DOHH2 (cell line): Measurements from ENCODE around the gene CENPVL1.
"Not testable (repeated sequence)": the region's sequence is repeated elsewhere in the genome, so short reads cannot be mapped to it uniquely, and the experiment has no call there.

ENCODE experiments used
- H3F3A ChIP-seq: fragments of 200-600 bp; sonication (generic), shearing (Covaris generic); 2 replicates; pipeline ENCODE4 v1.6.0; 2016; ENCODE audit warnings: antibody characterized with exemption, mild to moderate bottlenecking; ENCODE audit not compliant: control insufficient read depth, insufficient read depth
- H3K27ac ChIP-seq: fragments of 200-600 bp; sonication (generic); 2 replicates; pipeline ENCODE4 v1.5.1; 2014; ENCODE audit warnings: low read depth, mild to moderate bottlenecking, low read length, moderate library complexity
- H3K27me3 ChIP-seq: fragments of 200-600 bp; sonication (generic); 2 replicates; pipeline ENCODE4 v1.6.1; 2014; ENCODE audit warnings: mild to moderate bottlenecking, low read length, mixed read lengths; ENCODE audit not compliant: control insufficient read depth
- H3K36me3 ChIP-seq: fragments of 200-600 bp; sonication (generic); 2 replicates; pipeline ENCODE4 v1.6.1; 2014; ENCODE audit warnings: mild to moderate bottlenecking, low read length, moderate library complexity, mixed read lengths; ENCODE audit not compliant: control insufficient read depth
- H3K4me1 ChIP-seq: fragments of 200-600 bp; sonication (generic); 2 replicates; pipeline ENCODE4 v1.6.1; 2014; ENCODE audit warnings: mild to moderate bottlenecking, low read length, mixed read lengths; ENCODE audit not compliant: control insufficient read depth
- H3K4me2 ChIP-seq: fragments of 200-600 bp; sonication (generic); 2 replicates; pipeline ENCODE4 v1.6.0; 2014; ENCODE audit warnings: mild to moderate bottlenecking, low read length, moderate library complexity
- H3K4me3 ChIP-seq: fragments of 200-600 bp; sonication (generic); 2 replicates; pipeline ENCODE4 v1.5.1; 2014; ENCODE audit warnings: mild to moderate bottlenecking, low read length, mixed read lengths
- H3K79me2 ChIP-seq: fragments of 200-600 bp; sonication (generic); 2 replicates; pipeline ENCODE4 v1.6.1; 2014; ENCODE audit warnings: mild to moderate bottlenecking, low read length, mixed read lengths; ENCODE audit not compliant: control insufficient read depth
- H3K9me2 ChIP-seq: fragments of 200-600 bp; sonication (generic); replicated peaks from 2 replicates; pipeline ENCODE4 v1.6.1; 2014; ENCODE audit warnings: mild to moderate bottlenecking, low read length, mixed read lengths; ENCODE audit not compliant: control insufficient read depth
- H3K9me3 ChIP-seq: fragments of 200-600 bp; sonication (generic); 2 replicates; pipeline ENCODE4 v1.6.1; 2014; ENCODE audit warnings: antibody characterized with exemption, low read length, mixed read lengths; ENCODE audit not compliant: control insufficient read depth, insufficient read depth
- H4K20me1 ChIP-seq: fragments of 200-600 bp; sonication (generic); 2 replicates; pipeline ENCODE4 v1.6.0; 2014; ENCODE audit warnings: low read depth, mild to moderate bottlenecking, antibody characterized with exemption, low read length, moderate library complexity; ENCODE audit not compliant: control insufficient read depth, insufficient read depth
- EZH2phosphoT487 ChIP-seq: fragments of 200-600 bp; sonication (generic); IDR thresholded peaks from 2 replicates; pipeline ENCODE4 v1.6.1; 2017; ENCODE audit warnings: borderline replicate concordance, mild to moderate bottlenecking, antibody characterized with exemption, low read length, moderate library complexity, mixed read lengths
- TF ChIP-seq, protein P1 (sequence below): fragments of 200-600 bp; sonication (generic); IDR thresholded peaks from one replicate; pipeline ENCODE4 v1.5.1; 2014; ENCODE audit warnings: antibody characterized with exemption, mild to moderate bottlenecking, low read depth, low read length; ENCODE audit not compliant: poor library complexity, severe bottlenecking

Gene CENPVL1

DNA sequence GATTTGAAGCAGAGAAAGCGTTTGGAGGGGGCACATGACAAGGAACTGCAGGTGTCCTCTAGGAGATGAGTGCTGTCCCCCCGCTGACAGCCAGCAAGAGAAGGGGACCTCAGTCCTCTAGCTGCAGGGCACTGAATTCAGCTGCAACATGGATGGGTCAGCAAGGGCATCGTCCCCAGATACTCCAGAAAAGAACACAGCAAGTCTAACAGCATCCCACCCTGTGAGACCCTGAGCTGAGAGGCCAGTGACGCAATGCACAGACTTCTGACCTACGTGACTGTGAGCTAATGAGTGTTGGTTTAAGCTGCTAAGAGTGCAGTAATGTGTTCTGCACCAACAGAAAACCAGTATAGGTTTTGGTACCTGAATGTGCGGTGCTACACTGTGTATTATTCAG is 16.1 kb upstream of the CENPVL1 start:
- no peaks in the 10 kb centered on the region for H3F3A ChIP-seq
- H3K9me2 ChIP-seq = no peaks in the 10 kb centered on the region
- no peak for TF ChIP-seq EZH2phosphoT487
- TF ChIP-seq, protein P1, sequence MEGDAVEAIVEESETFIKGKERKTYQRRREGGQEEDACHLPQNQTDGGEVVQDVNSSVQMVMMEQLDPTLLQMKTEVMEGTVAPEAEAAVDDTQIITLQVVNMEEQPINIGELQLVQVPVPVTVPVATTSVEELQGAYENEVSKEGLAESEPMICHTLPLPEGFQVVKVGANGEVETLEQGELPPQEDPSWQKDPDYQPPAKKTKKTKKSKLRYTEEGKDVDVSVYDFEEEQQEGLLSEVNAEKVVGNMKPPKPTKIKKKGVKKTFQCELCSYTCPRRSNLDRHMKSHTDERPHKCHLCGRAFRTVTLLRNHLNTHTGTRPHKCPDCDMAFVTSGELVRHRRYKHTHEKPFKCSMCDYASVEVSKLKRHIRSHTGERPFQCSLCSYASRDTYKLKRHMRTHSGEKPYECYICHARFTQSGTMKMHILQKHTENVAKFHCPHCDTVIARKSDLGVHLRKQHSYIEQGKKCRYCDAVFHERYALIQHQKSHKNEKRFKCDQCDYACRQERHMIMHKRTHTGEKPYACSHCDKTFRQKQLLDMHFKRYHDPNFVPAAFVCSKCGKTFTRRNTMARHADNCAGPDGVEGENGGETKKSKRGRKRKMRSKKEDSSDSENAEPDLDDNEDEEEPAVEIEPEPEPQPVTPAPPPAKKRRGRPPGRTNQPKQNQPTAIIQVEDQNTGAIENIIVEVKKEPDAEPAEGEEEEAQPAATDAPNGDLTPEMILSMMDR = no peak
- no peaks in the 10 kb centered on the region for H3K36me3 ChIP-seq
- no peaks in the 10 kb centered on the region for H3K27me3 ChIP-seq
- H3K4me1 ChIP-seq = no peaks in the 10 kb centered on the region
- no peak overlapping the region for H3K4me2 ChIP-seq
- H4K20me1 ChIP-seq = no peaks in the 10 kb centered on the region
- H3K9me3 ChIP-seq = no peaks in the 10 kb centered on the region
- H3K27ac ChIP-seq = no peak overlapping the region
- no peak overlapping the region for H3K4me3 ChIP-seq
- H3K79me2 ChIP-seq = no peaks in the 10 kb centered on the region

DNA sequence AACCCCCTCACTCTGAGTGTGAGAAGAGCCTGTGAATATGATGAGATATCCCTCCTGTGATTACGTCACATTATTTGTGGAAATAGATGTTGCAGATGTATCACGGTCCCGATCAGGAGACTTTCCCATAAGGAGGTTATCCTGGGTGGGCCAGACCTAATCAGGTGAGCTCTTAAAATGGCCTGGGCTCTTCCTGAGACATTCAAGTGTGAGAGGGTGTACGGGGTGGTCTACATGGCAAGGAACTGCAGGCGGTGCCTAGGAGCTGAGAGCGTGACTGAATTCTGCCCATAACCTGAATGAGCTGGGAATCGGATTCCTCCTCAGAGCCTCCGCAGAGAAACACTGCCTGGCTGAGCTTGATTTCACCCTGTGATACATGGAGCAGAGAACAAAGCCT is 12.9 kb upstream of the CENPVL1 start:
- Histone ChIP-seq H3K4me3 (no peak overlapping the region), H3K79me2 (no peaks in the 10 kb centered on the region), H3K27ac (no peak overlapping the region), H3K4me2 (no peak overlapping the region), H3K4me1 (no peaks in the 10 kb centered on the region), H4K20me1 (no peaks in the 10 kb centered on the region), H3K9me2 (no peaks in the 10 kb centered on the region), H3K27me3 (no peaks in the 10 kb centered on the region), H3K36me3 (no peaks in the 10 kb centered on the region), H3F3A (no peaks in the 10 kb centered on the region), H3K9me3 (no peaks in the 10 kb centered on the region)
- TF ChIP-seq EZH2phosphoT487 = no peak
- TF ChIP-seq, protein P1 = no peak

DNA sequence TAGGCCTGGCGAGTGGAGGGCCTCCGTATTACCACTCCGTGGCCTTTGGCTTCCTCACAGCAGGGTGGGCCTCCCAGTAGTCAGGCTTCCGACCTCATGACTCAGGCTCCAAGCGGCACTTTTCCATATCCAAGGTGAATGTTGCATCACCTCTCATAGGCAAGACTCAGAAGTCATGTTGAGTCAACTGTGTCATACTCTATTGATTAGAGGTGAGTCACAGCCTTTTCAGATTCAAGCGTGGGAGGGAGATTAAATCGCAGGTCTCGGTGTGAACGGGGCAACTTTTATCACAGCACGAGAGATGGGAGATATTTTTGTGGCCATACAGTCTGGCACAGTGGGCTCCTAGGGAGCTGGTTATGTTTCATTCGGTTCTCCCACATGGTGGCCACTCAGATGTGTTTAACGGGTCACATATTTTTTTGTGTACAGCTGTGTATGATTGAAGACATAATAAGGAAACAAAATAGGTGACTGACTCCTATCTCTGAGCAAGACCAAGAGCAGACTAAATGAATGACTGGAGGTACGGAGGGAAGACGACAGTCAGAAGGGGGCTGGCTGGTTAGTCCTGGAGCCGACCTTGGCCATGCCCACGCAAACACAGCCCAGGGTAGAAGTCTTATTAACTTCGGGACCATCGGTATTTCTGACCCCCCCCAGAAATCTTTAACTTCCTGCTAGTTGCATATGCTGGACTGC is 2.8 kb downstream of the CENPVL1 start:
- H3K4me3 ChIP-seq, H4K20me1 ChIP-seq, H3K79me2 ChIP-seq, H3K9me3 ChIP-seq, H3K4me1 ChIP-seq, H3K27ac ChIP-seq, H3K27me3 ChIP-seq, H3K9me2 ChIP-seq, H3F3A ChIP-seq, H3K36me3 ChIP-seq, H3K4me2 ChIP-seq: not testable (repeated sequence)

DNA sequence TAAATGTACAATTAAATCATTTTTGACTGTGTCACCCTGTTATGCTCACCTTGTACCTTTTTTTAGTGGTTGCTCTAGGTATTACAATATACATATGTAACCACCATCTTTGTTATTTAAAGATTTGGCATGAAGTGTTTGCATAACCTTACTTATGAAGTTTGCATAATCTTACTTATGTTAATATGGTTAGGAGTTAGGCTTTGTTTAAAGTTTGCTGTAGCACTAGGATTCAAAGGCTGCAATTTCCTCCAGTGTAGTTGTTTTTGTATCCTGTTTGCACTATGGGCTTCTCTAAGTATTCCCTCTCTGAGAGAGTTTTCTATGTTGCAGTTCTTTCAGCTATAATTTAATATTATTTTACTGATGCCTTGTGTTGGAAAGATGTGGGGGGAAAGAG is 17.9 kb downstream of the CENPVL1 start:
- no peak overlapping the region for H3K27ac ChIP-seq
- H3K4me2 ChIP-seq = no peak overlapping the region
- H3K4me1 ChIP-seq = no peaks in the 10 kb centered on the region
- no peaks in the 10 kb centered on the region for H3F3A ChIP-seq
- H3K79me2 ChIP-seq = no peaks in the 10 kb centered on the region
- H3K9me2 ChIP-seq = no peaks in the 10 kb centered on the region
- H3K27me3 ChIP-seq = no peaks in the 10 kb centered on the region
- no peak for TF ChIP-seq EZH2phosphoT487
- TF ChIP-seq, protein P1 = no peak
- no peaks in the 10 kb centered on the region for H4K20me1 ChIP-seq
- H3K9me3 ChIP-seq = no peaks in the 10 kb centered on the region
- H3K36me3 ChIP-seq = no peaks in the 10 kb centered on the region
- no peak overlapping the region for H3K4me3 ChIP-seq
